Measurements from ENCODE around the gene TSR3. TPM values are rescaled to one million over a fixed set of nuclear protein-coding genes. Genes with fewer than 3 reads are reported as not detected.
"Not testable (repeated sequence)": the region's sequence is repeated elsewhere in the genome, so short reads cannot be mapped to it uniquely, and the experiment has no call there.

The TSR3 gene
- total RNA-seq, 1 experiment from 2014 or later: 58.8 TPM

DNA sequence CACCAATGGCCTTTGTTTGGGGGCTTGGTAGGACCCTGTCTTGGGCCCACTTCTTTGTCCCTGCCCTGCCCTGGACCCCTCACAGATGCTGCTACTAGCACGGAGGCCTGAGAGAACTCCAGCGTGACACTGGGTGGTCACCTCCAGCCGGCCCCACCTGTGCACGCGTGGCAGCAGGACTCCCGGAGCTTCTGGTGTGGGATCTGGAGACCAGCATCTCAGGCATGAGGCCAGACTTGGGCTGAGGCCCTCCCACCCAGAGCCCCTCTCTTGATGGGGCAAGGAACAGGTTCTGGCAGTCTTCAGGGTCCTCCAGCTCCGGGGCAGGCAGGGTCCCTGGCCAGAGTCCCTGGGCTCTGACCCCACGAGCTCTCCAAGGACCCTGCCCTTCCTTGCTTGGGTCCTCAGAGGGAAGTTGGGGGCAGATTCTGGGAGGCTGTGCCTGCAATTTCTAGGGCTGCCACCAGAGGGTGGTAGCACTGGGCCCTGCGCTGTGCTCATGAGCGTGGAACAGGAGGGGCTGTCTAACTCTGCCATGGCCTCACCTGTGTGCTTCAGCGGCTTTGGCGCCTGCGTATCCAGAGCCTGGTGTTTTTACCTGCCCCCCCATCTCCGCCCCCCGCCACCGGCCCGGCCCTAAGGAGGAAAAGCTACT, 21.3 kb downstream of the TSR3 start:
- no peak overlapping the region for H3K56ac ChIP-seq (ENCODE audit: insufficient read length, low read depth, low read length)
- H3K4me2 ChIP-seq (ENCODE audit: insufficient read depth, insufficient read length, low read length): no peak overlapping the region
- TF ChIP-seq, protein P1, sequence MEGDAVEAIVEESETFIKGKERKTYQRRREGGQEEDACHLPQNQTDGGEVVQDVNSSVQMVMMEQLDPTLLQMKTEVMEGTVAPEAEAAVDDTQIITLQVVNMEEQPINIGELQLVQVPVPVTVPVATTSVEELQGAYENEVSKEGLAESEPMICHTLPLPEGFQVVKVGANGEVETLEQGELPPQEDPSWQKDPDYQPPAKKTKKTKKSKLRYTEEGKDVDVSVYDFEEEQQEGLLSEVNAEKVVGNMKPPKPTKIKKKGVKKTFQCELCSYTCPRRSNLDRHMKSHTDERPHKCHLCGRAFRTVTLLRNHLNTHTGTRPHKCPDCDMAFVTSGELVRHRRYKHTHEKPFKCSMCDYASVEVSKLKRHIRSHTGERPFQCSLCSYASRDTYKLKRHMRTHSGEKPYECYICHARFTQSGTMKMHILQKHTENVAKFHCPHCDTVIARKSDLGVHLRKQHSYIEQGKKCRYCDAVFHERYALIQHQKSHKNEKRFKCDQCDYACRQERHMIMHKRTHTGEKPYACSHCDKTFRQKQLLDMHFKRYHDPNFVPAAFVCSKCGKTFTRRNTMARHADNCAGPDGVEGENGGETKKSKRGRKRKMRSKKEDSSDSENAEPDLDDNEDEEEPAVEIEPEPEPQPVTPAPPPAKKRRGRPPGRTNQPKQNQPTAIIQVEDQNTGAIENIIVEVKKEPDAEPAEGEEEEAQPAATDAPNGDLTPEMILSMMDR (conservative IDR thresholded peaks at IDR 0.05): peak; percentile 93
- peak; percentile 79 for DNase-seq
- no peaks in the 10 kb centered on the region for H3K9me3 ChIP-seq (ENCODE audit: control insufficient read depth, low read depth, low read length)
- H2BK15ac ChIP-seq (ENCODE audit: low read depth, low read length): no peak overlapping the region
- H3K4ac ChIP-seq (ENCODE audit: low read depth, low read length): no peak overlapping the region
- H2BK12ac ChIP-seq (ENCODE audit: insufficient read length, low read depth, low read length): no peak overlapping the region
- H3K18ac ChIP-seq (ENCODE audit: insufficient read length, low read depth, low read length): no peak overlapping the region
- no peak overlapping the region for H2BK20ac ChIP-seq (ENCODE audit: low read depth, low read length, poor library complexity, severe bottlenecking)
- H3K27ac ChIP-seq (ENCODE audit: insufficient read length, low read depth, low read length): no peak overlapping the region
- no peak overlapping the region for H4K5ac ChIP-seq (ENCODE audit: insufficient read length, low read depth, low read length)
- H4K8ac ChIP-seq (replicated peaks; ENCODE audit: insufficient read length, low read depth, low read length): no peak overlapping the region
- no peak overlapping the region for H3K9ac ChIP-seq (ENCODE audit: extremely low read depth, insufficient read length, low read length)
- WGBS (ENCODE audit: extremely low coverage, insufficient read length, low lambda C conversion rate): no CpG with 5 or more reads among the region's 17 CpGs
- no peak overlapping the region for H3K14ac ChIP-seq (ENCODE audit: insufficient read depth, low read length)
- Mint-ChIP-seq H3K36me3 (ENCODE audit: insufficient read depth in 1 of 3, low read depth in 3 of 3) (peaks cover 0 to 2% (median 0%) of the 10 kb centered on the region in 3 experiments; a peak in 2 of 7 replicates), H3K27ac (no peak overlapping the region), H3K4me3 (no peak overlapping the region), H3K9me3 (no peaks in the 10 kb centered on the region), H3K27me3 (ENCODE audit: low read depth) (peaks cover 25% of the 10 kb centered on the region), H3K4me1 (peaks cover 12 to 19% of the 10 kb centered on the region in 2 experiments)
- no peaks in the 10 kb centered on the region for H3K79me2 ChIP-seq (ENCODE audit: insufficient read depth, low read length)
- H3K27me3 ChIP-seq (ENCODE audit: insufficient read depth, low read length): peaks cover 14% of the 10 kb centered on the region; the same call in 1 of the 2 replicates
- no peak overlapping the region for H2AK5ac ChIP-seq (ENCODE audit: insufficient read length, low read length)
- H2AFZ ChIP-seq (ENCODE audit: low read length): no peak overlapping the region
- H3K4me1 ChIP-seq (ENCODE audit: insufficient read depth, low read length): no peaks in the 10 kb centered on the region
- no peaks in the 10 kb centered on the region for H3K79me1 ChIP-seq (ENCODE audit: insufficient read depth, low read depth, low read length, poor library complexity, severe bottlenecking)
- peaks cover 20% of the 10 kb centered on the region for H3K23me2 ChIP-seq (ENCODE audit: insufficient read length, low read depth, low read length, poor library complexity, severe bottlenecking)
- H3T11ph ChIP-seq (ENCODE audit: low read length): no peak overlapping the region
- no peak overlapping the region for H2BK5ac ChIP-seq (ENCODE audit: insufficient read length, low read length)
- H4K20me1 ChIP-seq (ENCODE audit: control insufficient read depth, insufficient read depth, insufficient read length): no peaks in the 10 kb centered on the region
- no peak overlapping the region for H2BK120ac ChIP-seq (ENCODE audit: low read depth, low read length, poor library complexity, severe bottlenecking)
- H4K91ac ChIP-seq (ENCODE audit: insufficient read length, low read depth, low read length): no peak overlapping the region
- H3K23ac ChIP-seq (ENCODE audit: insufficient read length, low read depth, low read length): no peak overlapping the region

GRCh38 chr16:1328961-1329360, 22.7 kb downstream of the TSR3 start:
- H4K5ac ChIP-seq (ENCODE audit: insufficient read length, low read depth, low read length); H2BK20ac ChIP-seq (ENCODE audit: low read depth, low read length, poor library complexity, severe bottlenecking); H3K9ac ChIP-seq (ENCODE audit: extremely low read depth, insufficient read length, low read length); H3K27ac ChIP-seq (ENCODE audit: insufficient read length, low read depth, low read length); H3K27me3 ChIP-seq (ENCODE audit: insufficient read depth, low read length); H2BK120ac ChIP-seq (ENCODE audit: low read depth, low read length, poor library complexity, severe bottlenecking); H3K79me1 ChIP-seq (ENCODE audit: insufficient read depth, low read depth, low read length, poor library complexity, severe bottlenecking); H3K4me2 ChIP-seq (ENCODE audit: insufficient read depth, insufficient read length, low read length); H4K8ac ChIP-seq (replicated peaks; ENCODE audit: insufficient read length, low read depth, low read length); H4K91ac ChIP-seq (ENCODE audit: insufficient read length, low read depth, low read length); H2BK5ac ChIP-seq (ENCODE audit: insufficient read length, low read length); H3K9me3 Mint-ChIP-seq; H3K27ac Mint-ChIP-seq; H3K4me1 ChIP-seq (ENCODE audit: insufficient read depth, low read length); DNase-seq; H2AK5ac ChIP-seq (ENCODE audit: insufficient read length, low read length); H2BK15ac ChIP-seq (ENCODE audit: low read depth, low read length); H2BK12ac ChIP-seq (ENCODE audit: insufficient read length, low read depth, low read length); H3T11ph ChIP-seq (ENCODE audit: low read length); H3K9me3 ChIP-seq (ENCODE audit: control insufficient read depth, low read depth, low read length); H3K4ac ChIP-seq (ENCODE audit: low read depth, low read length); H2AFZ ChIP-seq (ENCODE audit: low read length); H3K56ac ChIP-seq (ENCODE audit: insufficient read length, low read depth, low read length); H3K14ac ChIP-seq (ENCODE audit: insufficient read depth, low read length); H3K4me3 Mint-ChIP-seq; H3K79me2 ChIP-seq (ENCODE audit: insufficient read depth, low read length); H3K23ac ChIP-seq (ENCODE audit: insufficient read length, low read depth, low read length); H4K20me1 ChIP-seq (ENCODE audit: control insufficient read depth, insufficient read depth, insufficient read length); H3K18ac ChIP-seq (ENCODE audit: insufficient read length, low read depth, low read length): not testable (repeated sequence)
- 100% methylated on average over 2 of the region's 10 CpGs for WGBS (ENCODE audit: extremely low coverage, insufficient read length, low lambda C conversion rate)
- peaks cover 16% of the 10 kb centered on the region for H3K23me2 ChIP-seq (ENCODE audit: insufficient read length, low read depth, low read length, poor library complexity, severe bottlenecking)
- Mint-ChIP-seq H3K4me1 (peaks cover 12 to 20% of the 10 kb centered on the region in 2 experiments), H3K27me3 (ENCODE audit: low read depth) (peaks cover 11% of the 10 kb centered on the region), H3K36me3 (ENCODE audit: insufficient read depth in 1 of 3, low read depth in 3 of 3) (peaks cover 0 to 16% (median 11%) of the 10 kb centered on the region in 3 experiments; a peak in 6 of 7 replicates)
